Inflammatory macrophage treated with lipopolysaccharide for 1 hour (primary cell): ENCODE data around the gene LDAF1.
"Not testable (repeated sequence)": the region's sequence is repeated elsewhere in the genome, so short reads cannot be mapped to it uniquely, and the experiment has no call there.

Experiments used
- DNase-seq, 2 donors: peaks; one replicate each; pipeline ENCODE4 v3.0.0-alpha.2; 2020 to 2022

The LDAF1 gene

GRCh38 chr16:21163576-21163975 lies 5.1 kb downstream of the LDAF1 start:
- DNase-seq = no peak

GRCh38 chr16:21164521-21165168 lies 6.2 kb downstream of the LDAF1 start:
- DNase-seq = no peak

DNA sequence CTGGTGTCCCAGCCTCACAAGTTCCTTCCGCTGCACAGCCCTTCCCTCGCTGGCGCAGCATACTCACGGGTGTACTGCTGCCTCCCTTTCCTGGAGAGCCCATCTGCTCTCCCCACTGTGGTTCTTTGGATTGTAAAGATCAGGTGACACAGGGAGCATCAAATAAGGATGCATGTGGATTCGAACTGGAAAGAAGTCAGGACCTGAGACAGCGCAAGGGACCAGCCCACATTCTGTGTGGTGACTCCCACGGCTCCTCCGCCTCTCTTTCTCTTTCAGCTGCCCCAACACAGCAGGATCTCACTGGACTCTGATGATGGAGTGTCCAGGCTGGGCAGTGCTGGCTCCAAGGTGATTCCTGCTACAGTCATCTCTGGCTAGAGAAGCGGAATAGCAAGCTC lies 8.1 kb downstream of the LDAF1 start:
- DNase-seq = no peak

DNA sequence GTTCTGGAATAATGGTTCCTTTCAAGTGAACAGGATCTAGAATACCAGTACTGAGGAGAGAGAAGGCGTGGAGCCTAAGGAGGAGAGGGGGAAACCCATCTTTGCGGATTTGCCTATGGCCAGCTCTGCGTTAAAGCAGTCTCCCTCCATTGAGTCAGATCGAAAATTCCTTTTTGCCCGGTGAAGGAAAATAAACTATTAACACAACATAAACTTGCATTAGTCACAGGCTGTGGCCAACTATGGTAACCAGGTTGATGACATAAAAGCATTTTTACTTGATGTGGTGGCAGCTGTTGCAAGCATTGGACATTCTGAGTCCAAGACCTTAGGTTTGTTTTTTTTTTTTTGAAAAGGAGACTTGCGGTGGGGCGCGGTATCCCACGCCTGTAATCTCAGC lies 8.9 kb downstream of the LDAF1 start:
- peak; percentile 11 to 13 for DNase-seq

DNA sequence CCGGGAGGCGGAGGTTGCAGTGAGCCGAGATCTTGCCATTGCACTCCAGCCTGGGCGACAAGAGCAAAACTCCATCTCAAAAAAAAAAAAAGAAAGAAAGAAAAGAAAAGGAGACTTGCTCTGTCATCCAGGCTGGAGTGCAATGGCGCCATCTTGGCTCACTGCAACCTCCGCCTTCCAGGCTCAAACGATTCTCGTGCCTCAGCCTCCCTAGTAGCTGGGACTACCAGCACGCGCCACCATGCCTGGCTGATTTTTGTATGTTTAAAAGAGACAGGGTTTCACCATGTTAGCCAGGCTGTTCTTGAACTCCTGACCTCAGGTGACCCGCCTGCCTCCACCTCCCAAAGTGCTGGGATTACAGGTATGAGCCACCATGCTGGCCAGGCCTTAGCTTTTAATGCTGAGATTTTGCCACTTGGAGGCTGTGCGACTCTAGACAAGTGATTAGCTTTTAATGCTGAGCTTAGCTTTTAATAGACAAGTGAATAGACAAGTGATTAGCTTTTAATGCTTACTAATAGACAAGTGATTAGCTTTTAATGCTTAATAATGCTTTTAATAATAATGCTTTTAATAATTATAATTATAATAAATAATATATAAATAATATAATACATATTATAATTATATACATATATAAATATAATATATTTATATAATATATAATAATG lies 9.6 kb downstream of the LDAF1 start:
- DNase-seq = no peak

DNA sequence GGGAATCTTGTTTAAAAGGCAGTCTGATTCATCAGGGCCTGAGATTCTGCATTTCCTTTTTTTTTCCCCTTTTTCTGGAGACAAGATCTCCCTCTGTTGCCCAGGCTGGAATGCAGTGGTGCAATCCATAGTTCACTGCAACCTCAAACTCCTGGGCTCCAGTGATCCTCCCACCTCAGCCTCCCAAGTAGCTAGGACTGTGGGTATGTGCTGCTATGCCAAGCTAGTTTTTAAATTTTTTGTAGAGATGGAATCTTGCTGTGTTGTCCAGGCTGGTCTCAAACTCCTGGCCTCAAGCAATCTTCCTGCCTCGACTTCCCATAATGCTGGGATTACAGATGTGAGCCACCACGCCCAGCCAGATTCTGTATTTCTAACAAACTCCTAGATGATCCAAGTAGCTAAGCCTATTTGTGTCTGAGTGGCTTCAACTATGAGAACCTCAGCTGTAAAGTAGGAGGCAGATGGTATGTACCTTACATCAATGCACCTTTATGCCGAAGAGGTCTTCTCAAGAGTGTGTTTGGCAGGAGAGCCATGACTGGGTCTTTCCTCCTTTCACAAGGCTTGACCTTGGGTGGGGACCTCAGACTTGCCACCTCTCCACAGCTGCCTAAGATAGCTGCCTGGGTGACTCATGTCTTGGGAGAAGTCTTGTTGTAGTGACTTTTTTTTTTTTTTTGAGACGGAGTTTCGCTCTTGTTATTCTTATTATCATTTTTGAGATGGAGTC lies 10.9 kb downstream of the LDAF1 start:
- no peak for DNase-seq

GRCh38 chr16:21170116-21170515 lies 11.6 kb downstream of the LDAF1 start:
- not testable (repeated sequence) for DNase-seq

GRCh38 chr16:21172650-21173049 lies 14.2 kb downstream of the LDAF1 start:
- no peak for DNase-seq

DNA sequence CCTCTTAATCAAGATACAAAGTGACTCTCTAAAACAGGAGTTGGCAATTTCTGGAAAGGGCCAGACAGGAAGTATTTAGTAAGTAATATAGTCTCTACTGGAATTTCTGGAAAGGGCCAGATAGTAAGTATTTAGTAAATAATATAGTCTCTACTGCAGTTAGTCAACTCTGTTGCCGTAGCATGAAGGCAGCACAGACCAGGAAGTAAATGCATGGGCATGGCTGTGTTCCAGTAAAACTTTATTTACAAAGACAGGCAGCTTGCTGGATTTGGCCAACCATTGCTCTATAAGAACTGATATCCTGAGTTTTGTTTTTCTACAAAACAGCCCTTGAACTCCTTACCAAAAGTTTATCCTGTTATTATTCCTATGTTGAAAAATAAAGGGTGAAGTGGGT lies 16.9 kb downstream of the LDAF1 start:
- DNase-seq = no peak

DNA sequence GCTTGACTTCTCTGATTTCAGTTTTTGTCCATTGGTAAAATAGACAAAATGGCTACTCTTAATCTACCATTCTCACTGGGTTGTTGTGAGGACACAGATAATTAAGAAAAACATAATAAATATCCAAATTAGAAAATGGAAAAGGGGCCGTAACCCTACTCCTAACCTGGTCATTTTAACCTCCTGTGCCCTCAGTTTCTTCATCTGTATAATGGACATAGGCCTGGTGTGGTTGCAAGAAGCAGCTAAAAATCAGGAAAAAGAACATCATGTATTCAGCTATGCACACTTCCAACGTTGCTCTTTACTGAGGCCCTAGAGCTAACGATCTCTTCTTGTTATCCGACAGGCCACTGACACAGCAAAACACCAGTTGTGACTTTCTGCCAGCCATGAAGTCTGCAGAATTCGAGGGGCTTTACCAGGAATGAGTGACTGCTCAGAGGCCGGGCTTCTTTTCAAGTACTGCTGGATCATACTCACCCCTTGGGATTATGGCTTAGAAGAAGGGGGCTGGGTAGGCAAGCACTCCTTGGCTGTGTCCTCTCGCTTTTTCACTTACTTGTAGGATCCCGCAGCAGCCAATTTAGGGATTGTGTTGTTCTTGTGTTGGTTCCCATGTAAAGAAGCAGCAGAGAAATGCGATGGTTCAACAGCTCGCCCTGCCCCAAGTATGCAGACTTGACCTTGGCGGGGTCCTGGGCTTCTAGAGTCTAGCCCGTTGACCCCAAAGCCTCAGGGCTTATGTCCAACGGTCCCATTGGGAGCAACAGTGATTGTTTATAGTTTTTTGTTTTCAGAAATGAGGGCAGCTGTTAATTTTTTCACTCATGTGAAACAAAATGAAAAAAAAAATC lies 20.9 kb downstream of the LDAF1 start:
- DNase-seq = no peak

- DNase-seq = no peak
Observed at GRCh38 chr16:21179983-21180365, 21.5 kb downstream of the LDAF1 start.

DNA sequence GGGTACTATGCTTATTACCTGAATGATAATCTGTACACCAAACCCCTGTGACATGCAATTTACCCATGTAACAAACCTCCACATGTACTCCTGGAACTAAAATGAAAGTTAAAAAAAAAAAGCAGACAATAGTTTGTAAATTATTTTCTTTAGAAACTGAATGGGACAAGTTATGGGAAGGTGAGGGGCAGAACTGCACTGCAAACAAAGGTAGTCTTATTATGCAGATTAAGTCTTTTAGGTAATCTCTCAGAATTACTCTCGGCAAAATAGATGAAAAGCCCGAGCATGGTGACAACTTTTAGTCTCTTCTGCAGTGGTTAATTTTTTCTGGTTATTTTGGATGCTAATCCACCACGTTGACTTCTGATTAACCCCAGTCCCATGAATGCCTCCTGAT lies 25.5 kb downstream of the LDAF1 start:
- DNase-seq = no peak

DNA sequence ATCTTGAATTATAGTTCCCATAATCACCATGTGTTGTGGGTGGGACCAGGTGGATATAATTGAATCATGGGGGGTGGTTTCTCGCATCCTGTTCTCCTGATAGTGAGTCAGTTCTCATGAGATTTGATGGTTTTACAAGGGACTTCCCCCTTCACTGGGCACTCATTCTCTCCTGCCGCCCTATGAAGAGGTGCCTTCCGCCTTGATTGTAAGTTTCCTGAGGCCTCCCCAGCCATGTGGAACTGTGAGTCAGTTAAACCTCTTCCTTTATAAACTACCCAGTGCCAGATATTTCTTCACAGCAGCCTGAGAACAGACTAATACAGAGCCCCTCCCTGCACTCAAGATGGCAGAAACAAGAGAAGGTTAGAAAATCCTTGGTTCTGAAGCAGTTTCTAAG lies 26.4 kb downstream of the LDAF1 start:
- peak; percentile 3 to 42 for DNase-seq

GRCh38 chr16:21185659-21186325 lies 27.3 kb downstream of the LDAF1 start:
- no peak for DNase-seq

GRCh38 chr16:21186326-21186691 lies 27.8 kb downstream of the LDAF1 start:
- DNase-seq = no peak

DNA sequence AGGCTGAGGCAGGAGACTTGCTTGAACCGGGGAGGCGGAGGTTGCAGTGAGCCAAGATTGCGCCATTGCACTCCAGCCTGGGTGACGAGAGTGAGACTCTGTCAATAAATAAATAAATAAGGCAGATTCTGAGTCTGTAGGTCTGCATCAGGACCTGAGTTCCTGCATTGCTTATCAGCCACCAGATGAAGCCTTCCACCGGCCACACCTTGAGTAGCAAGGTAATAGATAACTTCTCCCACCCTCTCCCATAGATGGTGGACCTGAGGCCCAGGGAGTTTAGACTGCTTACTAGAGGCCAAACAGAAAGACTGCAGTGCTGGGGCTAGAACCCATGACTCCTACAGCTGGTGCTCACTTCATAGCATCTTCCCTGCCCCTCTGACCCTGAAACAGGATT lies 30.8 kb downstream of the LDAF1 start:
- no peak for DNase-seq

DNA sequence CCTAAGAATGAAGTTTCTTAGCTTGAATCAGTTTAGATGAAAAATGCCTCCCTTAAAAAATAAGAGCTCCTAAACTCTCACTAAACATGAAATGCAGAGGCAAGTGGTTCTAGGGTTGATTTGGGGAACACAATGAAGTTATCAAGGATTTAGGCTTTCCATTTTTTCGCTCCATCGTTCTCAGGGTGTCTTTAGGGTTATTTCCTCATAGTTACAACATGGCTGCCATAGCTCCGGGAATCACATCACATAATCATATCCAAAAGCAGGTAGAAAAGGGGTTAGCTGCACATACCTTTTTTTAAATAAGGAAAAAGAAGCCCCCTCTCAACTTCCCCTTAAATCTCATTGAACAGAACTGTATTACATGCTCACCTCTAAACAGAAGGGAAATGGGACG lies 31.5 kb downstream of the LDAF1 start:
- no peak for DNase-seq

DNA sequence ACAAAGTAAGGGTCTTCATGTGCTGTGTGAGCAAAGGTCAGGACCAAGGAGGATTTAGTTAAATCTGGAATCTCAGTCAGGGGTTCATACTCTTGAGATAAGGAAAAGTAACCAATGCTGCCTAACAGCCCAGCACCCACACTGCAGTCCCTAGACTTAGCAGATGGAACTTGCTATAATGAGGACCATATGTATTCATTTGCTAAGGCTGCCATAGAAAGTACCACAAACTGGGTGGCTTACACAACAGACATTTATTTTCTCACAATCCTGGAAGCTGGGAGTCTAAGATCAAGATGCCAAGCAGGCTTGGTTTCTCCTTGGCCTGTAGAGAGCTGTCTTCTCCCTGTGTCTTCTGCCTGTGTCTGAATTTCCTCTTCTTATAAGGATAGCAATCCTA lies 32.1 kb downstream of the LDAF1 start:
- DNase-seq = no peak

DNA sequence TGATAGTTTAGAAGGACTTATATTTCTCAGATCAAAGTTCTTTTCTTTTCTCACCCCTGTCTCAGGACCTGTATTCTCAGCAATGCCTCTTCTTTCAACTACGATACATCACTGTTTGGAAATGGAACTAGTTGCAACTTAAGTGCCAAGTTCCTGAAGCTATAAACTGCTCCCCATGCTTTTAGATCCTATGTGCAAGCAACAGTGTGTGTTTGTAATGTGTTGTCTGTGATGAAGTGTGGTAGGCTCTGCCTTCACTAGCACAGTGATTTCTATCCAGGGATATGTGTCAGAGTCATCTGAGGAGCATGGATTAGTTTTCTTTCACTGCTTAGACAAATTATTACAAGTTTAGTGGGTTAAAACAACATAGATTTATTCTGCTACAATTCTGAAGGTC lies 34.5 kb downstream of the LDAF1 start:
- no peak for DNase-seq

DNA sequence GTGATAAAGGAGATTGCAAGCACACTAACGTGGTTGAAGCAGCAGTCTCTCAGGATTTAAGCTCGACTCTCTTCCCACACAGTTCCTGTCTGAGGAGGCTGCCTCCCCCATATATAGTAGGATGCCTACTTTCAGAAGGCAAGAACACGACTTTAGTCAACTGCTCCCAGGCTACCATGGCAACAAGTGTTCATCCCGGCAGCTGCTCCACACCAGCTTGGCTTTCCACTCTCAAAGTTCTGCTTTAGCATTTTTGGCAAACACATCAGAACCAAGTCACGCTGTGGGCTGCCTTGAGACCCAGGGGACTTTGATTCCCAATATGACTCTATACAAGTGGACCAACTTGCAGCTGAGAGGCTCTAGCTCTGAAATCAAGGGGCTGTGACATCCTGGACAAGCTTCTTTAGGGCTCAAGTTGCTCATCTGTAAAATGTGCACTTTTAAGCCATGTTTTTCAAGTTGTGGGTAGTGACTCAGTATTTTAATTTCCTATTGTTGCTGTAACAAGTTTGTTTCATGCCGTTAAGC lies 36.4 kb downstream of the LDAF1 start:
- DNase-seq = no peak

- not testable (repeated sequence) for DNase-seq
Observed at GRCh38 chr16:21195330-21195729, 36.9 kb downstream of the LDAF1 start.

DNA sequence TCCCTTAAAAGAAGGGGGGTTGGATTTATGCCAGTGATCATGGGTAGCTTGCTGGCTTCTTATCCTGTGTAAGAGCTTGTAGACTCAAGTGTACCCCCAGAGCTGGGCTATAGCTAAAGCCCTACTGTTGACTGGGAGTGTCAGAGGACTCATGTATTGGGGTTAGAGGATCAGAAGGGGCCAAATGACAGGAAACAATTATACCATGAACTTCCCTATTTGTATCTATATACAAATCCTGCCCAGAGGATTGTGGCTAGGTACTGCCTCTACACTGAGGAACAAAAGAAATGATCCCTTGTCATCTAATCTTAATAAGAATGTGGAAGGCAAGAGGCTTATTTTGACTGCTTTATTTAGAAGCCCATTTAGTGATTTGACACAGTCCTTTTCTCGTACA lies 38.6 kb downstream of the LDAF1 start:
- peak in 1 of 2 donors; percentile 8 for DNase-seq

GRCh38 chr16:21197621-21198020 lies 39.1 kb downstream of the LDAF1 start:
- no peak for DNase-seq
